OCI-LY7 (cell line): Measurements from ENCODE around the gene HRH3. TPM values are rescaled to one million over a fixed set of nuclear protein-coding genes. Genes with fewer than 3 reads are reported as not detected.

Source experiments
- BruUV-seq: library from RNA; stranded (reverse); fragments of 400-500 nt; replicated peaks from 2 replicates; lab custom pipeline; 2021; lab: Mats Ljungman, UMichigan
- CTCF ChIA-PET: fragments of 300-600 bp; sonication (Branson Sonifier 250); formaldehyde crosslinking; loops from one replicate; lab custom pipeline; 2022; ENCODE audit warnings: antibody characterized with exemption; ENCODE audit not compliant: unreplicated experiment; lab: Charles Lee
- POLR2A ChIA-PET: fragments of 300-600 bp; sonication (Branson Sonifier 250); formaldehyde crosslinking; loops from one replicate; lab custom pipeline; 2022; ENCODE audit warnings: antibody characterized with exemption; lab: Charles Lee
- DNase-seq: peaks from one replicate; pipeline ENCODE4 v3.0.0-alpha.2; 2015; ENCODE audit warnings: low spot score
- H2AFZ ChIP-seq: fragments of 200-600 bp; sonication (generic), shearing (Covaris generic); 2 replicates; pipeline ENCODE4 v1.6.1; 2014; ENCODE audit warnings: mild to moderate bottlenecking, antibody characterized with exemption, low read length, moderate library complexity
- H3K27ac ChIP-seq: fragments of 200-600 bp; sonication (generic); 2 replicates; pipeline ENCODE4 v1.5.1; 2014; ENCODE audit warnings: mixed run types, low read depth, mild to moderate bottlenecking, moderate library complexity, low read length, inconsistent platforms; ENCODE audit not compliant: poor library complexity, severe bottlenecking
- H3K36me3 ChIP-seq: fragments of 200-600 bp; sonication (generic); 2 replicates; pipeline ENCODE4 v1.6.1; 2014; ENCODE audit warnings: mild to moderate bottlenecking, antibody characterized with exemption, low read length, moderate library complexity, mixed read lengths; ENCODE audit not compliant: insufficient read depth
- H3K4me1 ChIP-seq: fragments of 200-600 bp; sonication (generic); 2 replicates; pipeline ENCODE4 v1.5.1; 2014; ENCODE audit warnings: mild to moderate bottlenecking, low read length; ENCODE audit not compliant: insufficient read depth, poor library complexity, severe bottlenecking
- H3K4me2 ChIP-seq: fragments of 200-600 bp; sonication (generic); 2 replicates; pipeline ENCODE4 v1.6.1; 2014; ENCODE audit warnings: mild to moderate bottlenecking, low read length
- H3K4me3 ChIP-seq: fragments of 200-600 bp; sonication (generic); 2 replicates; pipeline ENCODE4 v1.5.1; 2014; ENCODE audit warnings: mild to moderate bottlenecking, low read depth, low read length; ENCODE audit not compliant: poor library complexity, severe bottlenecking
- H3K79me2 ChIP-seq: fragments of 200-600 bp; sonication (generic); 2 replicates; pipeline ENCODE4 v1.6.1; 2016; ENCODE audit warnings: low read depth, mild to moderate bottlenecking, low read length, moderate library complexity, mixed read lengths; ENCODE audit not compliant: insufficient read depth
- H3K9me2 ChIP-seq: fragments of 200-600 bp; sonication (generic); 2 replicates; pipeline ENCODE4 v1.6.1; 2016; ENCODE audit warnings: mild to moderate bottlenecking, low read length, mixed read lengths; ENCODE audit not compliant: insufficient read depth
- H3K9me3 ChIP-seq: fragments of 200-600 bp; sonication (generic); 2 replicates; pipeline ENCODE4 v1.6.1; 2014; ENCODE audit warnings: mild to moderate bottlenecking, mixed run types, low read length, mixed read lengths
- H4K20me1 ChIP-seq: fragments of 200-600 bp; sonication (generic); 2 replicates; pipeline ENCODE4 v1.6.1; 2014; ENCODE audit warnings: mild to moderate bottlenecking, antibody characterized with exemption, low read length, moderate library complexity, mixed read lengths; ENCODE audit not compliant: insufficient read depth
- CTCF ChIP-seq: fragments of 200-600 bp; sonication (generic); conservative IDR thresholded peaks from 2 replicates; pipeline ENCODE4 v1.5.1; 2014; ENCODE audit warnings: mild to moderate bottlenecking, antibody characterized with exemption, low read length, moderate library complexity, mixed read lengths
- EZH2phosphoT487 ChIP-seq: fragments of 200-600 bp; sonication (generic); IDR thresholded peaks from 2 replicates; pipeline ENCODE4 v1.6.1; 2018; ENCODE audit warnings: low read depth, borderline replicate concordance, mild to moderate bottlenecking, mixed run types, antibody characterized with exemption, low read length, moderate library complexity, mixed read lengths
- intact Hi-C: fragments of 100-400 bp; cut with micrococcal nuclease; formaldehyde crosslinking; loops from one replicate; pipeline ENCODE4 v1.10.0; 2022; ENCODE audit not compliant: unreplicated experiment
- total RNA-seq, 2 experiments: library from RNA; depleted of rRNA in 1 of 2; stranded (reverse); fragments of >200 nt in 1 of 2; shearing (Covaris generic) in 1 of 2; gene quantifications; 2 replicates each; pipeline ENCODE4 v1.2.3, GENCODE V29; 2014 to 2022

HRH3 gene
- total RNA-seq, 2 experiments from 2014 or later, result not detected

- no peak overlapping the region for H2AFZ ChIP-seq
- no peaks in the 10 kb centered on the region for H4K20me1 ChIP-seq
- no peak for DNase-seq
- no peak overlapping the region for H3K27ac ChIP-seq
- H3K9me3 ChIP-seq, result no peaks in the 10 kb centered on the region
- intact Hi-C loops, result no loop called here
- peaks cover 28% of the 10 kb centered on the region for H3K4me1 ChIP-seq
- no peak overlapping the region for H3K4me2 ChIP-seq
- H3K36me3 ChIP-seq, result peaks cover 63% of the 10 kb centered on the region
- POLR2A ChIA-PET, result interaction anchor here (0.5 to 0.6 kb wide), 3 partner anchors 51 to 190 kb away, joined by 3 to 8 read pairs (median 4); no protein-coding TSS in a partner anchor
- CTCF ChIA-PET, result no interaction called here
- H3K9me2 ChIP-seq, result no peaks in the 10 kb centered on the region
- no peak overlapping the region for H3K4me3 ChIP-seq
- no peaks in the 10 kb centered on the region for H3K79me2 ChIP-seq
- no TSS peak for BruUV-seq
- no peak for TF ChIP-seq EZH2phosphoT487
Measured at GRCh38 chr20:62197311-62197710, 22.8 kb downstream of the HRH3 start.

- no peak for DNase-seq
- Histone ChIP-seq H3K4me1 (peaks cover 19% of the 10 kb centered on the region), H3K4me2 (no peak overlapping the region), H3K9me3 (no peaks in the 10 kb centered on the region), H3K36me3 (peaks cover 53% of the 10 kb centered on the region), H4K20me1 (no peaks in the 10 kb centered on the region), H3K79me2 (no peaks in the 10 kb centered on the region), H2AFZ (no peak overlapping the region), H3K9me2 (no peaks in the 10 kb centered on the region), H3K4me3 (no peak overlapping the region), H3K27ac (no peak overlapping the region)
- no TSS peak for BruUV-seq
- intact Hi-C loops, result no loop called here
- CTCF ChIA-PET, result no interaction called here
- no peak for TF ChIP-seq EZH2phosphoT487
- TF ChIP-seq CTCF, result no peak
- POLR2A ChIA-PET, result no interaction called here
Measured at GRCh38 chr20:62196286-62196685, 23.8 kb downstream of the HRH3 start.

- CTCF ChIA-PET, result no interaction called here
- Histone ChIP-seq H3K9me2 (no peaks in the 10 kb centered on the region), H3K4me1 (peaks cover 14% of the 10 kb centered on the region), H2AFZ (no peak overlapping the region), H3K36me3 (peaks cover 50% of the 10 kb centered on the region), H3K4me2 (no peak overlapping the region), H3K4me3 (no peak overlapping the region), H4K20me1 (no peaks in the 10 kb centered on the region), H3K9me3 (no peaks in the 10 kb centered on the region), H3K27ac (no peak overlapping the region), H3K79me2 (no peaks in the 10 kb centered on the region)
- BruUV-seq, result no TSS peak
- POLR2A ChIA-PET, result no interaction called here
- no peak for DNase-seq
- intact Hi-C loops, result no loop called here
- no peak for TF ChIP-seq EZH2phosphoT487
- TF ChIP-seq CTCF, result no peak
Measured at GRCh38 chr20:62195736-62196135, 24.3 kb downstream of the HRH3 start.
